IPS-18c (cell line): Measurements from ENCODE around the gene C2.
"Not testable (repeated sequence)": the region's sequence is repeated elsewhere in the genome, so short reads cannot be mapped to it uniquely, and the experiment has no call there.

Source experiments
- H3K4me3 ChIP-seq: 2 replicates; pipeline ENCODE4 v1.7.0; 2013; ENCODE audit warnings: low read depth, mild to moderate bottlenecking, low read length, moderate library complexity; ENCODE audit not compliant: insufficient read depth
- H3K9me3 ChIP-seq: one replicate; pipeline ENCODE4 v1.6.1; 2013; ENCODE audit warnings: mild to moderate bottlenecking, low read length, moderate library complexity; ENCODE audit not compliant: control insufficient read depth, insufficient read depth

The C2 gene

GRCh38 chr6:31911826-31912585 is 15.5 kb upstream of the C2 start:
- Histone ChIP-seq H3K9me3 (no peaks in the 10 kb centered on the region), H3K4me3 (no peak overlapping the region)

GRCh38 chr6:31915351-31915750 is 12.2 kb upstream of the C2 start:
- no peak overlapping the region for H3K4me3 ChIP-seq

DNA sequence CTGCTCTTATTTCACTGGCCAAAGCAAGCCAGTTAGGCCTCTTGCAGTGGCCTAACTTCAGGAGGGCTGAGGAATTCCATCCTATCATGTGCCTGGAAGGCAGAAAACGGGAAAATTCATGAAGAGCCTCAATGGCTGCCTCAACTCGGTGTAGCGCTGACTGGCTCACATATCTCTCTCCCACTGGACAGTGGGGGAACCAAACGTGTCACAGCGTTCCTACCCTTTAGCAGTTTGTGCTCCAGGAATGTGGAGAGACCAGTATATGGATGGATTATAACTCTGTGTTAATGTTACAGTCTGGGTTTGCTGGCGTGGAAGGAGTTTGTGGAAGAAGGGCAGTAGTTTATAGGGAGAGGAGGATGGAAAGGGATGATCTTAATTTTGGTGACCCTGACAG is 11.8 kb upstream of the C2 start:
- Histone ChIP-seq H3K4me3 (no peak overlapping the region), H3K9me3 (no peaks in the 10 kb centered on the region)

More at GRCh38 chr6:31915351-31915750, 12.2 kb upstream of the C2 start:
- H3K9me3 ChIP-seq = no peaks in the 10 kb centered on the region

DNA sequence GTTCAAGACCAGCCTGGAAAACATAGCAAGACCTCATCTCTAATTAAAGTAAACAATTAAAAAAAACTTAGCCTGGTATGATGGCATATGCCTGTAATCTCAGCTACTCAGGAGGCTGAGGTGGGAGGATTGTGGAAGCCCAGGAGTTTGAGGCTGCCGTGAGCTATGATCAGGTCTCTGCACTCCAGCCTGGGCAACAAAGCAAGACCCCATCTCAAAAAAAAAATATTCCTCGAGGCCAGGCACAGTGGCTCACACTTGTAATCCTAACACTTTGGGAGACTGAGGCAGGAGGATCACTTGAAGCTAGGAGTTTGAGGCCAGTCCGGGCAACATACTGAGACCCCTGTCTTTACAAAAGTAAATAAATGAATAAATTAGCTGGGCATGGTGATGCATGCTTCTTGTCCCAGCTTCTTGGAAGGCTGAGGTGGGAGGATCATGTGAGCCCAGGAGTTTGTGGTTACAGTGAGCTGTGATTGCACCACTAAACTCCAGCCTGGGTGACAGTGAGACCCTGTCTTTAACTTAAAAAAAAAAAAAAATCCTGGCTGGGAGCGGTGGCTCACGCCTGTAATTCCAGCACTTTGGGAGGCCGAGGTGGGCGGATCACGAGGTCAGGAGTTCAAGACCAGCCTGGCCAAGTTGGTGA is 9.3 kb upstream of the C2 start:
- H3K4me3 ChIP-seq = no peak overlapping the region
- H3K9me3 ChIP-seq = no peaks in the 10 kb centered on the region

- Histone ChIP-seq H3K4me3 (no peak overlapping the region), H3K9me3 (no peaks in the 10 kb centered on the region)
These were observed 7.8 kb upstream of the C2 start for GRCh38 chr6:31919624-31920303.

DNA sequence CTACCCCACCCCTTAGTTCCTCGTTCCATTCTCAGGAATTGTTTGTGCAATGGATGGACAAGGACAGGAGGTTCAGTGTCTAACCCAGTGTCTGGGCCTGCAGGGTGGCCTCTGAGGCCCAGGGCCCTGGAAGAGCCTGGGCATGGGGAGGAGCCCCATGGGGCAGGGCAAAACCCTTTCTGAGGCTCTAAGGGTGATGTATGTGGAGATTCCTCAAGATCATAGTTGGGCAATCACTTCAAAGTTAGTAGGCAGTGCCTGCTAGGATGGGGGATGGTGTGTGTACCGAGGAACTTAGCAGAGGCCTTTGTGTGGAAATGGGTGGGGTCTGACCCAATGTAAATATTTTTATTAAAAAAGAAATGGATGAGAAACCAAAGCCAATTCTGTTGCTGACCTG is 6.7 kb upstream of the C2 start:
- H3K9me3 ChIP-seq = no peaks in the 10 kb centered on the region

DNA sequence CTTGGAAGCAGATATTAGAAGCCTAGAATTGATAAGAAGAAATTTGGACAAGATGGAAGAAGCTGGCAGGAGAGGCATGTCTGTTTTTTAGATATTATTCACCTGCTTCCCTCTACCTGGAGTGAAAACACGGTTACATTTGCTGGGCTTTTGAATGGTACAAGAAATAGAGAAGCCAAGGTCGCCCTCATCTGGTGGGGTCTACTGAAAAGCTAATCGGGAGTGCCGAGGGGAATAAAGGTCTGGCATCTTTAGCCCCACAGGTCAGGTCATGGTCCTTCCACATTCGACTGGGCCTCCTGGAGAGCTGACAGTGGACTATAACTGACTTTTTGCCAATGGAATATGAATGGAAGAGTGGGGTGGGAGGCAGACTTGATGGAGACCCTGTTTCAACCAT is 4.6 kb upstream of the C2 start:
- Histone ChIP-seq H3K4me3 (no peak overlapping the region), H3K9me3 (no peaks in the 10 kb centered on the region)

More for the DNA sequence above, 6.7 kb upstream of the C2 start:
- no peak overlapping the region for H3K4me3 ChIP-seq

GRCh38 chr6:31927863-31928671 is 550 bp downstream of the C2 start:
- H3K9me3 ChIP-seq = no peaks in the 10 kb centered on the region
- H3K4me3 ChIP-seq = no peak overlapping the region

- H3K4me3 ChIP-seq = no peak overlapping the region
These were observed 1.1 kb downstream of the C2 start for GRCh38 chr6:31928672-31928939.

DNA sequence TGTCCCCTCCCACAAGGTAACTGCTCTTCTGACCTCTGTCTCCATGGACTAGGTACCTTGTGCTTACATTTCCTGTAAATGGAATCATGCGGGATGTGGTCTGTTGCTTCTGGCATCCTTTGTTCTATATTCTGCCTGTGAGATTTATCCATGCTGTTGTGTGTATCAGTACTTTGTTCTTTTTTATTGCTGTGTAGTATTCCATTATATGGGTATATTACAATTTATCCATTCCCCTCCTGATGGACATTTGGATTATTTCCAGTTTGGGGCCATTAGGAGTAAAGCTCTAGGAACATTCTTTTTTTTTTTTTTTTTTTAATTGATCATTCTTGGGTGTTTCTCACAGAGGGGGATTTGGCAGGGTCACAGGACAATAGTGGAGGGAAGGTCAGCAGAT is 3.4 kb downstream of the C2 start:
- no peak overlapping the region for H3K4me3 ChIP-seq
- no peaks in the 10 kb centered on the region for H3K9me3 ChIP-seq

More at GRCh38 chr6:31928672-31928939, 1.1 kb downstream of the C2 start:
- no peaks in the 10 kb centered on the region for H3K9me3 ChIP-seq

DNA sequence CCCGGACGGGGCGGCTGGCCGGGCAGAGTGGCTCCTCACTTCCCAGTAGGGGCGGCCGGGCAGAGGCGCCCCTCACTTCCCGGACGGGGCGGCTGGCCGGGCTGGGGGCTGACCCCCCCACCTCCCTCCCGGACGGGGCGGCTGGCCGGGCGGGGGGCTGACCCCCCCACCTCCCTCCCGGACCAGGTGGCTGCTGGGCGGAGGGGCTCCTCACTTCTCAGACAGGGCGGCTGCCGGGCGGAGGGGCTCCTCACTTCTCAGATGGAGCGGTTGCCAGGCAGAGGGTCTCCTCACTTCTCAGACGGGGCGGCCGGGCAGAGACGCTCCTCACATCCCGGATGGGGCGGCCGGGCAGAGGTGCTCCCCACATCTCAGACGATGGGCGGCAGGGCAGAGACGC is 4.6 kb downstream of the C2 start:
- not testable (repeated sequence) for H3K9me3 ChIP-seq, H3K4me3 ChIP-seq

GRCh38 chr6:31933537-31933936 is 6.0 kb downstream of the C2 start:
- H3K9me3 ChIP-seq = no peaks in the 10 kb centered on the region
- no peak overlapping the region for H3K4me3 ChIP-seq

GRCh38 chr6:31935021-31935420 is 7.5 kb downstream of the C2 start:
- no peaks in the 10 kb centered on the region for H3K9me3 ChIP-seq
- no peak overlapping the region for H3K4me3 ChIP-seq

DNA sequence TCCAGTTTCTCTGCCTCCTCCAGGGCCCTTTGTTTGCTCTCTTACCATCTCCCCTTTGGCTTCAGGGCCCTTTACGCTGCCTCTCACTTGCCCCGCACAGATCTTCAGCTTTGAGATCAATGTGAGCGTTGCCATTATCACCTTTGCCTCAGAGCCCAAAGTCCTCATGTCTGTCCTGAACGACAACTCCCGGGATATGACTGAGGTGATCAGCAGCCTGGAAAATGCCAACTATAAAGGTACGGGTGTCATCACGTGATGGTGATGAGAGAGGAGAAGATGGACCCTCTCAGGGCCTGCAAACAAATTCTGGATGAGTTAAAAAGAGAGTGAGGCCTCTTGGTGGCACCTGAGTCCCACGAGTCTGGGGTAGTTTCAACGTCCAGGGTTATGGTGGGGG is 8.3 kb downstream of the C2 start:
- H3K9me3 ChIP-seq = no peaks in the 10 kb centered on the region
- H3K4me3 ChIP-seq = no peak overlapping the region

GRCh38 chr6:31940256-31940664 is 12.7 kb downstream of the C2 start:
- Histone ChIP-seq H3K4me3 (no peak overlapping the region), H3K9me3 (no peaks in the 10 kb centered on the region)

DNA sequence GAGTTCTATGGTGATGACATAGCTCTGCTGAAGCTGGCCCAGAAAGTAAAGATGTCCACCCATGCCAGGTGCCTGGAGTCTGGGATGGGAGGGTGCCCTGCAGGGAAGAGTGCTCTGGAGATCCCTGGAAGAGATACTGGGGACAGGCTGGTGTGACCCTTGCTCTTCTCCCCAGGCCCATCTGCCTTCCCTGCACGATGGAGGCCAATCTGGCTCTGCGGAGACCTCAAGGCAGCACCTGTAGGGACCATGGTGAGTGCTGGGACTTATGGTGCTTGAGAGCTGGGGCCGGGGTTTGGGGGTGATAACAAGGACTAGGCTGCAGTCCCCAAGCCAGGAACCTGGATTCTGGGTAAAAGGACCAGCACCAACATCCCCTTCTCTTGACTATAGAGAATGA is 16.2 kb downstream of the C2 start:
- Histone ChIP-seq H3K4me3 (no peak overlapping the region), H3K9me3 (no peaks in the 10 kb centered on the region)

DNA sequence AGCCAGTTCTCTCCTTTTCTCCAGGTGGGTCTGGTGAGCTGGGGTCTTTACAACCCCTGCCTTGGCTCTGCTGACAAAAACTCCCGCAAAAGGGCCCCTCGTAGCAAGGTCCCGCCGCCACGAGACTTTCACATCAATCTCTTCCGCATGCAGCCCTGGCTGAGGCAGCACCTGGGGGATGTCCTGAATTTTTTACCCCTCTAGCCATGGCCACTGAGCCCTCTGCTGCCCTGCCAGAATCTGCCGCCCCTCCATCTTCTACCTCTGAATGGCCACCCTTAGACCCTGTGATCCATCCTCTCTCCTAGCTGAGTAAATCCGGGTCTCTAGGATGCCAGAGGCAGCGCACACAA is 17.6 kb downstream of the C2 start:
- no peaks in the 10 kb centered on the region for H3K9me3 ChIP-seq
- no peak overlapping the region for H3K4me3 ChIP-seq
